Activated CD4-positive, CD25-positive, alpha-beta regulatory T cell treated with anti-CD3 and anti-CD28 coated beads, Interleukin-2, amount 50 U/mL, for 24 hours (primary cell): ENCODE measurements around the gene ME2.
"Not testable (repeated sequence)": the region's sequence is repeated elsewhere in the genome, so short reads cannot be mapped to it uniquely, and the experiment has no call there.

Experiments
- ATAC-seq, 2 donors: fragments of 150-1000 bp; cut with Tn5 transposase; one replicate each; pipeline ENCODE4 v1.10.0; 2021; ENCODE audit warnings: mild to moderate bottlenecking in 1 of 2, moderate library complexity in 1 of 2

Gene ME2

DNA sequence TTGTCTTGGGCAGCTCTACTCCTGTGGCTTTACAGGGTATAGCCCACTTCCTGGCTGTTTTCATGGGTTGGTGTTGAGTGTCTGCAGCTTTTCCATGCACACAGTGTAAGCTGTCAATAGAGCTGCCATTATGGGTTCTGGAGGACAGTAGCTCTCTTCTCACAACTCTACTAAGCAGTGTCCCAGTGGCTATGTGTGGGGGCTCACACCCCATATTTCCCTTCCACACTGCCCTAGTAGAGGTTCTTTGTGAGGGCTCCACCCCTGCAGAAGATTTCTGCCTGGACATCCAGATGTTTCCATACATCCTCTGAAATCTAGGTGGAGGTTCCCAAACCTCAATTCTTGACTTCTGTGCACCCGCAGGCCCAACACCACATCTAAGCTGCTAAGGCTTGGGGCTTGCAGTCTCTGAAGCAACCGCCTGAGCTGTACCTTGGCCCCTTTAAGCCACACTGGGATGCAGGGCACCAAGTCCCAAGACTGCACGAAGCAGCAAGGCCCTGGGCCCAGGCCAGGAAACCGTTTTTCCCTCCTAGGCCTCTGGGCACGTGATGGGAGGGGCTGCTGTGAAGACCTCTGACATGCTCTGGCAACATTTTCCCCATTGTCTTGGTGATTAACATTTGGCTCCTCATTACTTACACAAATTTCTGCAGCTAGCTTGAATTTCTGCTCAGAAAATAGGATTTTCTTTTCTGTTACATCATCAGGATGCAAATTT is 98.3 kb downstream of the ME2 start:
- no peak for ATAC-seq

DNA sequence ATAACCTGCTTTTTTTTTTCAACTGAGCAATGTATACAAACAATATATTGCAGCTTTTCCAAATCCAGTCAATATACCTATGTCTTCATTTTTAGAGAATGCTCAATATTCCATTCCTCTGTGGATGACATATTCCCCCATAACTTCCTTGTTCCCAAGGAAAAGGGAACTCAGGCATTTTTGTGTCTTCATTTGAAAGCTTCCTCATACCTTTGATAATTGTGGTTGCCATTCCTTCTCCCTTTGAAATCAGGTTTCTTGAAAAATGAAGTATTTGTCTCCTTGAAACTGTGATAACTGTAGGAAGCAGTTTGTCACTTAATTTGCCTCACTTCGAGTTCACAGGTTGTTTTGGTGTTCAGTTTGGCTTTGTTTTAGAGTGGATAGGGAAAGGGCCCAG is 102.5 kb downstream of the ME2 start:
- ATAC-seq = no peak

DNA sequence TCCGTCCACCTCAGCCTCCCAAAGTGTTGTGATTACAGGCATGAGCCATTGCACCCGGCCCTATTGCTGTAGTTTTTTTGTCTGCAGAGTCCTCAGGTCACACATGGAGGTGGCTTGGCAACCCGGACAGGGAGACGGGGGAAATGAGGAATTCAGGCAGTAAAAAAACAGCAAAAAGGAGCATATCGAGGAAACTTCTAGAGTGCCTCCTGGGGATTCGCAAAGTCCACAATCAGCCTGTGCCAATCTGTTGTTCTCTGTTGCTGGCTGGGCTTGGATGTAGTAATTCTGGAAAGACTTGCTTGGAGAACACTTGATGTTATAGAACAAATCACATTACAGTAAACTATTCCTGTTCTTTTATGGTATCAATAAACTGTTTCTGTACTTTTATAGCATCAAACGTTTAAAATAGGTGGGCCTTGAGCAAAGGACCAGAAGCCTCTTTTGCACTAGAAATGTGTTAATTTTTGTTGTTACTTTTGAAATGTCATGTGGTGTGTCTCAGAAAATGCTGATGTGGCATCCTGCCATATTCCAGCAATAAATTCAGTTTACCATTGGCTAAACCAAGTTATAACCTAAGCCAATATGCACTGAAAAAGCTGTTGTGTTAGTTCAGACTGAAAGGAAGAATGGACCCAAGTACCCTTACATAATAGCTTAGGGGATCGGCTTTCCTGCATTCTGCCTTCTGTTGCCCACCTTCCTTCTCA is 103.3 kb downstream of the ME2 start:
- no peak for ATAC-seq

DNA sequence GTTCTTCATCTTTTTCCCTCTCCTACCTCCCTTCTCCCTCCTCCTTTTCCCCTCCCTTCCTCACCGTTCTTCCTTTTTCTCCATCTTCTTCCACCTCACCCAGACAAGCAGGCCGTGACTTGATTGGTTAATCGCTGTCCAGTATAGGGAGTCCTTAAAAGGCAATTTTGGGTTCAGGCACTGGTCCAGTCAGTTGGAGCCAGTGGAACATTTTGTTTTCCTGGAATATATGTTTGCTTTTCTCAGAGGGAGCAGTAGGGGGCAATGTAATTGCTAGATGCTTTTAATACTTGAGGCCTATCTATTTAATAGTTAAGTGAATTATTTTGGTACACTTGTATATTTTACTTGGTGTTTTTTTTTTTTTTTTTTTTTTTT is 103.9 kb downstream of the ME2 start:
- no peak for ATAC-seq

- ATAC-seq = no peak
Observed at GRCh38 chr18:50986360-50987087, 107.6 kb downstream of the ME2 start.

DNA sequence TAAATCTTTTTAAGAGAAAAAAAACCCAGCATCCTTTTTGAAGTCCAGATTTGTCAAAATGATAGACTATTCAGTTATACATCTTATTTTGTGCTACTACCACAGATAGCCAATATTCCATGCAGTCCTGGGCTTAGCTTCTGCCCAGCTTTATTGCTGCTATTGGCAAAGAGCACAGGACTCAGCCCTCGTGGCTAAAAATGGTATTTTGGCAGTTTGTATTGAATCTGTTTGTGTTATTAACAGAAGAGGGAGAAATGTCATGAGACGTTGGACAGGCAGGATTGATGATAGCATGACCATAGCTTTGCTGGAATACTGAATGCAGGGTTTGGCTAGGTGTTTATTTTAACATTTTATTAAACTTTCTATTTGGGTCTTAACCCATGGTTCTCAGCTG is 108.3 kb downstream of the ME2 start:
- no peak for ATAC-seq

DNA sequence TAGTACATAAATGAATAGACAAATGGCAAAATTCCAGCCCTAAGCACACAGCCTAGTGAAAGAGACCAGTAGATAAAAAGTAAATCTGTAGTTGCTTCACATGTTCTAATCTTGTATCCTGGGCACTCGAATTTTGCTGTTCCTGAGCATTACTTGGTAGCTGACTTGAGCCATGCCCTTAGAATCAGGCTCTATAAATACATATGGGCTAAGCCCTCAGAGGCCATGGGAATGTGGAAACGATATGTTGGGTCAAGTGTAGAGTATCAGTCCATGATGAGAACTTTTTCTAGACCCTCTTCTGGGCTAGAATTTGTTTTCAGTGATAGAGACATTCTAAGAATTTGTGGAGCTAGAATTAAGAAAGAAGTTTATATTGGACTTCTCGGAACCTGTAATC is 110.8 kb downstream of the ME2 start:
- no peak for ATAC-seq

DNA sequence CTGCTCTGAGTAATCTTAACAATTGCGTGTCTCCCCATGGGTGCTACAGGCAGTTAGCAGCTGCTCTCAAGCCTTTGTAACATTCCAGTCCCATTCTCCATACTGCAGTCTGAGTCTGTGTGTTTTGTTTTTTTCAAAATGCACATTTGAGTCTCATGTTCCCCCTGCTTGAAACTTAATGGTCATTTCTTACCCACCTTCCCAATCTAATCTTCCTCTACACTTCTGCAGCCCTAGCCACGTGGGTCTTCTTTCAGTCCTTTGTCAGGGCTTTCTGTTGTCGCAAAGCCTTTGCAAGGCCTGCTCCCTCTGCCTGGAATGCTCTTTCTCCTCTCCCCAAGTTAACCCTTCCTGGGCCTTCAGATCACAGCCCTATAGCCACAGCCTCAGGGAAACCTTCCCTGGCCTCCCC is 113.4 kb downstream of the ME2 start:
- ATAC-seq = no peak

DNA sequence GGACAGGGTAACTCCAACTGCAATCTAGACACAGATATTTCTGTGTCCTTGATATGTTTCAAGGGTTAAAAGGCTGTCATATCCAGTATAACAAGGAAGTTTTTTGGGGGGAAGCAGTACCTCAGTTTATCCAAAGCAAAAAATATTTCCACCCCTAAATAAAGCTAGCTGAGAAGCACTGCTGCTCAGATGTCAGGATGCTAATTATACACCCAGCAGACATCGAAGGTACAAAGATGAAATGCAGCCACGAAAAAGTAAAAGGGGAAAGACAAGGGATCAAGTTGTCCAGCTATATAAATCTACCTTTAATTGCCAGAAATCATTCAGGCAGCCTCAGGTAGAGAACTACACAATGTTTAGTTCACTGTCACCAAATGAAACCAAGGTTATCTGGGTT is 115.1 kb downstream of the ME2 start:
- no peak for ATAC-seq

GRCh38 chr18:51003174-51003573 is 124.3 kb downstream of the ME2 start:
- not testable (repeated sequence) for ATAC-seq
